Karpas-422 (cell line): ENCODE results near the gene TRIM62. TPM values are rescaled to one million over a fixed set of nuclear protein-coding genes. Genes with fewer than 3 reads are reported as not detected.
A peak's percentile ranks its signal among the peaks of the same experiment; 100 is the strongest.
"Not testable (repeated sequence)": the region's sequence is repeated elsewhere in the genome, so short reads cannot be mapped to it uniquely, and the experiment has no call there.

Source experiments
- DNase-seq: peaks from one replicate; pipeline ENCODE4 v3.0.0-alpha.2; 2015
- H2AFZ ChIP-seq: fragments of 200-600 bp; sonication (generic); 2 replicates; pipeline ENCODE4 v1.6.1; 2014; ENCODE audit warnings: antibody characterized with exemption, low read length, mixed read lengths
- H3K27ac ChIP-seq: fragments of 200-600 bp; sonication (generic); 2 replicates; pipeline ENCODE4 v1.5.1; 2014; ENCODE audit warnings: mild to moderate bottlenecking, low read length, moderate library complexity
- H3K27me3 ChIP-seq: fragments of 200-600 bp; sonication (generic); 2 replicates; pipeline ENCODE4 v1.6.1; 2014; ENCODE audit warnings: low read length, mixed read lengths
- H3K36me3 ChIP-seq: fragments of 200-600 bp; sonication (generic); 2 replicates; pipeline ENCODE4 v1.6.1; 2014; ENCODE audit warnings: low read length, mixed read lengths; ENCODE audit not compliant: insufficient read depth
- H3K4me1 ChIP-seq: fragments of 200-600 bp; sonication (generic); 2 replicates; pipeline ENCODE4 v1.6.1; 2014; ENCODE audit warnings: mild to moderate bottlenecking, low read length, mixed read lengths
- H3K4me2 ChIP-seq: fragments of 200-600 bp; sonication (generic); 2 replicates; pipeline ENCODE4 v1.6.1; 2014; ENCODE audit warnings: low read length, low read depth, mild to moderate bottlenecking; ENCODE audit not compliant: poor library complexity, severe bottlenecking
- H3K4me3 ChIP-seq: fragments of 200-600 bp; sonication (generic); 2 replicates; pipeline ENCODE4 v1.5.1; 2014; ENCODE audit warnings: mild to moderate bottlenecking, antibody characterized with exemption, low read length, mixed read lengths
- H3K79me2 ChIP-seq: fragments of 200-600 bp; sonication (generic); 2 replicates; pipeline ENCODE4 v1.6.1; 2014; ENCODE audit warnings: mild to moderate bottlenecking, low read length, mixed read lengths
- H3K9ac ChIP-seq: fragments of 200-600 bp; sonication (generic); 2 replicates; pipeline ENCODE4 v1.6.0; 2014; ENCODE audit warnings: low read length
- H3K9me2 ChIP-seq: fragments of 200-600 bp; sonication (generic), shearing (Covaris generic); replicated peaks from 2 replicates; pipeline ENCODE4 v1.6.0; 2014; ENCODE audit warnings: mild to moderate bottlenecking, low read length, moderate library complexity; ENCODE audit not compliant: insufficient read depth
- H3K9me3 ChIP-seq: fragments of 300-700, 200-600 bp; sonication (generic); 2 replicates; pipeline ENCODE4 v1.6.1; 2014; ENCODE audit warnings: low read length, mixed read lengths
- H4K20me1 ChIP-seq: fragments of 200-600 bp; sonication (generic); 2 replicates; pipeline ENCODE4 v1.6.1; 2014; ENCODE audit warnings: mild to moderate bottlenecking, antibody characterized with exemption, low read length, low read depth; ENCODE audit not compliant: insufficient read depth
- total RNA-seq: library from RNA; depleted of rRNA; stranded (reverse); fragments of >200 nt; shearing (Covaris generic); gene quantifications from 2 replicates; pipeline ENCODE4 v1.2.3, GENCODE V29; 2014; ENCODE audit warnings: low replicate concordance

TRIM62 gene
- total RNA-seq, 1 experiment from 2014 or later: 9.1 TPM

DNA sequence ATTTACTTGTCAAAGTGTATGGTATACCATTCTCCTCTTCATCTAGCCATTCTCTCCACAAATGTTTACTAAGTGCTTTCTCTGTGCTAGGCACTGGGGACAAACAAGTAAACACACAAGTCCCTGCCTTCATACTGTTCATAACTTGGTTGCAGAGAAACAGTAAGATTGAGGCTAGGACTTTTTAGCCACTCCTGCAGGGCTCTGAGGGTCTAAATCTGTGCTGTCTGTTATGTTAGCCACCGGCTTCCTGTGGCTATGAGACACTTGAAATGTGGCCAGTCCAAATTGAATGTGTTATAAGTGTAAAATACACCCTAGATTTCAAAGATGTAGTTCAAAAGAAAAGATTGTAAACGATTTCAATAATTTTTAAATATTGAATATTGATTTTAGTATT lies 50.7 kb downstream of the TRIM62 start:
- H3K27ac ChIP-seq: no peak overlapping the region
- H3K9me2 ChIP-seq: no peaks in the 10 kb centered on the region

GRCh38 chr1:33130297-33130696 lies 51.5 kb downstream of the TRIM62 start:
- no peak for DNase-seq
- H3K4me2 ChIP-seq: no peak overlapping the region

More for the DNA sequence above, 50.7 kb downstream of the TRIM62 start:
- Histone ChIP-seq H3K4me2 (no peak overlapping the region), H3K27me3 (no peaks in the 10 kb centered on the region), H4K20me1 (no peaks in the 10 kb centered on the region), H3K4me3 (no peak overlapping the region), H3K9me3 (no peaks in the 10 kb centered on the region), H3K36me3 (no peaks in the 10 kb centered on the region), H3K9ac (no peak overlapping the region), H3K4me1 (peaks cover 19% of the 10 kb centered on the region), H2AFZ (no peak overlapping the region), H3K79me2 (peaks cover 16% of the 10 kb centered on the region)
- DNase-seq: no peak

DNA sequence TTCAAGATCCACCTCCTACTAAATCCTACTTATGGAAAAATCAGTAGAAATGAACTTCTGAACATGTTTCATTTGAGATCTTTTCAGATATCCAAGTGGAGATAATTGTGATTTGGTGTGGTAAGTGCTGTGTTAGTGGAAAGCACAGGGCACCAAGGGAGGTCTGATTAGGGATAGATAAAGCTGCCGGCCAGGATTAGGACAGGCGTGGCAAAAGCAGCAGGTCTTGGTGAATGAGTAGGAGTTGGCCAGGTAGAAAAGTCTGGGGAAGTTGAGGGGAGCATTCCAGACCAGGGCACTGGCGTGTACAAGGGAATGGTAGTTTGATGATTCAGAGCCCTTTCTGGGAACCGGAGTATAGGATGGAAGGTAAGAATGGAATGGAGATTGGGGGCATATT lies 53.1 kb downstream of the TRIM62 start:
- Histone ChIP-seq H2AFZ (no peak overlapping the region), H3K27ac (peak overlapping the region; percentile 90; the same call in 1 of the 2 replicates), H3K9me2 (no peaks in the 10 kb centered on the region), H3K27me3 (no peaks in the 10 kb centered on the region), H3K9ac (peak overlapping the region; percentile 82), H3K36me3 (0 out of 2 replicates have a peak, but pooled peaks cover 4% of the 10 kb centered on the region), H4K20me1 (no peaks in the 10 kb centered on the region), H3K79me2 (peaks cover 19% of the 10 kb centered on the region), H3K4me2 (peak overlapping the region; percentile 90), H3K9me3 (no peaks in the 10 kb centered on the region), H3K4me3 (peak overlapping the region; percentile 81), H3K4me1 (peaks cover 26% of the 10 kb centered on the region)
- no peak for DNase-seq

More at GRCh38 chr1:33130297-33130696, 51.5 kb downstream of the TRIM62 start:
- H3K27ac ChIP-seq: no peak overlapping the region
- 0 out of 2 replicates have a peak, but pooled peaks cover 1% of the 10 kb centered on the region for H3K36me3 ChIP-seq
- no peaks in the 10 kb centered on the region for H3K9me3 ChIP-seq
- peaks cover 26% of the 10 kb centered on the region for H3K4me1 ChIP-seq
- H3K9ac ChIP-seq: no peak overlapping the region
- H4K20me1 ChIP-seq: no peaks in the 10 kb centered on the region
- H3K27me3 ChIP-seq: no peaks in the 10 kb centered on the region
- peaks cover 19% of the 10 kb centered on the region for H3K79me2 ChIP-seq
- H3K4me3 ChIP-seq: no peak overlapping the region
- no peaks in the 10 kb centered on the region for H3K9me2 ChIP-seq
- no peak overlapping the region for H2AFZ ChIP-seq

DNA sequence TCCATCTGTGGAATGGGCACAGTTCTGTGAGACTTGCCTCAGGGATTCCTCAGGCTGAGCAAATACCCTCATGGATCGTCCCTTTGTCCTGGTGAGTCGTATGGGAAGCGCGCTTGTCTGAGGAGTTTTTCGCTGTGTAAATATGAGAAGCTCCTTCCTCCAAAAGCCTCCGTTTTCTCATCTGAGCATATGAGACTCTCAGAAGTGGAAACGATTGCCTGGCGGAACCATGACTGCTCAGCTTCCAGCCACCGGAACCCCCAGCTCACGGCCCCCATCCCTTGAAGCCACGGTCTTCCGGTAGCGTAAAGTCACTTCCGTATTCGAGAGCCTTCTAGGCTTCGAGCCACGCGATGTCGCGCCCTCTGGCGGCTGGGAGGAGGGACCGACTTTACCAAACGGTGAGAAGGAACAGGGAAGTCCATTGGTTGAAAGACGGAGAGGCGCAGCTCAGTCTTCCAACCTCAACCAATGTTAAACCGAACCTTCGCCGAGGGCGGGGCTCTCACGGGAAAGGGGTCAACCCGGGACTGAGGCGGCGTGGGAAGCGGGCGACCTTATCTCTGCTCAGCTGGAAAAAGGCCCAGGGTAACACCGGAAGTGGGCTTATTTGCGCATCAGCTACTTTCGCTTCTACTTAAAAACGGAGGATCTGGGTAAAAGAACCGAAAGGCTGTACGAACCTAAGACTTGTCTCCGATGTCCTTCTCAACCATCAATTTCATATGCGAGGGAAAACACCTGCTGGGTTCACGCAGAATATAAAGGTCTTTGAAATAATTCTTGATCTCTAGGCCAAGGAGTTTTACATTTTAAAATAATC lies 54.6 kb downstream of the TRIM62 start:
- Histone ChIP-seq H3K9me3 (no peaks in the 10 kb centered on the region), H3K4me1 (peaks cover 26% of the 10 kb centered on the region), H3K9ac (peak overlapping the region; percentile 86), H4K20me1 (no peaks in the 10 kb centered on the region), H3K27me3 (no peaks in the 10 kb centered on the region), H3K27ac (peak overlapping the region; percentile 90), H3K4me3 (peak overlapping the region; percentile 93), H3K36me3 (0 out of 2 replicates have a peak, but pooled peaks cover 4% of the 10 kb centered on the region), H3K9me2 (no peaks in the 10 kb centered on the region), H3K79me2 (peaks cover 19% of the 10 kb centered on the region), H2AFZ (peak overlapping the region; percentile 73), H3K4me2 (peak overlapping the region; percentile 91)
- DNase-seq: peak; percentile 100

DNA sequence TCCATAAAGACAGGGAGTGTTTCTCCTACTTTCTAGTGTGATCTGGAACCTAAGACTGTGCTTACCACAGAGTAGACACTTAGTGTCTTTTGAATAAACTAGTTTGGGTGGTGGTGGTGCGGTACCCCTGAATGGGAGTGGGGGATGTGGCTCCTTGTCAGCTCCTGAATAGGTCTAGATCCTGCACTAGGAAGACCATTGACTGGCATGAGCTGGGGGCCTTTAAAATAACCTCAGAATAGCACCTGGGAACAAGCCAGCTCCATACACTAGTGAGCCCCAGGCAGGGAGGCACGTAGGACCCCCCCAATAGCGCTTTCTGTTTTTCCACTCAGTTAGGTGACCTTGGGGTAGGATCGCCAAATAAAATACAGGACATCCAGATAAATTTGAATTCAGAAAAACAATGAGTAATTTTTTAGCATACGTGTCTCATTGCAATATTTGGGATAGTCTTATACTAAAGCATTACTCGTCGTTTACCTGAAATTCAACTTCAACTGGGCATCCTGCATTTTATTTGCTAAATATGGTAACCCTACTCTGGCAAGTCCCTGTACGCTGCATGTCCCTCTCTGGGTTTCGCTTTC lies 55.3 kb downstream of the TRIM62 start:
- Histone ChIP-seq H3K9ac (peak overlapping the region; percentile 86), H2AFZ (peak overlapping the region; percentile 73), H3K27me3 (no peaks in the 10 kb centered on the region), H3K36me3 (0 out of 2 replicates have a peak, but pooled peaks cover 4% of the 10 kb centered on the region), H4K20me1 (no peaks in the 10 kb centered on the region), H3K4me1 (peaks cover 26% of the 10 kb centered on the region), H3K9me3 (no peaks in the 10 kb centered on the region), H3K4me2 (peak overlapping the region; percentile 91), H3K27ac (peak overlapping the region; percentile 70), H3K4me3 (peak overlapping the region; percentile 93), H3K9me2 (no peaks in the 10 kb centered on the region), H3K79me2 (peaks cover 19% of the 10 kb centered on the region)
- DNase-seq: no peak

DNA sequence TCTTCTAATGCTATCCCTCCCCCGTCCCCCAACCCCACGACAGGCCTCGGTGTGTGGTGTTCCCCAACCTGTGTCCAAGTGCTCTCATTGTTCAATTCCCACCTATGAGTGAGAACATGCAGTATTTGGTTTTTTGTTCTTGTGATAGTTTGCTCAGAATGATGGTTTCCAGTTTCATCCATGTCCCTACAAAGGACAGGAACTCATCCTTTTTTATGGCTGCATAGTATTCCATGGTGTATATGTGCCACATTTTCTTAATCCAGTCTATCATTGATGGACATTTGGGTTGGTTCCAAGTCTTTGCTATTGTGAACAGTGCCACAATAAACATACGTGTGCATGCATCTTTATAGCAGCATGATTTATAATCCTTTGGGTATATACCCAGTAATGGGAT lies 57.2 kb downstream of the TRIM62 start:
- H3K4me3 ChIP-seq, H3K9me2 ChIP-seq, H3K27me3 ChIP-seq, H3K9me3 ChIP-seq, H4K20me1 ChIP-seq, H3K36me3 ChIP-seq, H3K4me2 ChIP-seq, H3K27ac ChIP-seq, H3K9ac ChIP-seq, H2AFZ ChIP-seq, DNase-seq: not testable (repeated sequence)
- H3K79me2 ChIP-seq: peaks cover 19% of the 10 kb centered on the region
- H3K4me1 ChIP-seq: peaks cover 39% of the 10 kb centered on the region

- Histone ChIP-seq H3K9ac (no peak overlapping the region), H4K20me1 (no peaks in the 10 kb centered on the region), H3K9me2 (no peaks in the 10 kb centered on the region), H2AFZ (no peak overlapping the region), H3K4me2 (no peak overlapping the region), H3K9me3 (no peaks in the 10 kb centered on the region), H3K4me1 (peaks cover 34% of the 10 kb centered on the region), H3K79me2 (peaks cover 12% of the 10 kb centered on the region), H3K4me3 (no peak overlapping the region), H3K36me3 (0 out of 2 replicates have a peak, but pooled peaks cover 4% of the 10 kb centered on the region), H3K27ac (no peak overlapping the region), H3K27me3 (no peaks in the 10 kb centered on the region)
- DNase-seq: no peak
These were observed 58.6 kb downstream of the TRIM62 start for GRCh38 chr1:33123266-33123665.

- Histone ChIP-seq H3K4me1 (peaks cover 28% of the 10 kb centered on the region), H3K9me3 (no peaks in the 10 kb centered on the region), H3K27ac (no peak overlapping the region), H3K9me2 (no peaks in the 10 kb centered on the region), H3K9ac (no peak overlapping the region), H3K4me3 (no peak overlapping the region), H2AFZ (no peak overlapping the region), H3K27me3 (no peaks in the 10 kb centered on the region), H3K36me3 (0 out of 2 replicates have a peak, but pooled peaks cover 4% of the 10 kb centered on the region), H3K4me2 (no peak overlapping the region), H4K20me1 (no peaks in the 10 kb centered on the region), H3K79me2 (peaks cover 10% of the 10 kb centered on the region)
- no peak for DNase-seq
These were observed 59.2 kb downstream of the TRIM62 start for GRCh38 chr1:33122483-33123178.
